Uterus (tissue), 2 donors: ENCODE results near the gene ZNF846.

Experiments
- CTCF ChIP-seq, 4 experiments: fragments of 200-600 bp in 2 of 4; fragments of 450-650 bp in 2 of 4; sonication (generic) in 2 of 4; IDR thresholded peaks; one replicate each; pipeline ENCODE4 v1.5.1; 2016 to 2019; ENCODE audit warnings: antibody characterized with exemption in 4 of 4, mild to moderate bottlenecking in 2 of 4, moderate library complexity in 1 of 4
- POLR2A ChIP-seq, 2 donors: fragments of 450-650 bp; IDR thresholded peaks; one replicate each; pipeline ENCODE4 v1.6.1; 2016; ENCODE audit warnings: antibody characterized with exemption in 2 of 2, mild to moderate bottlenecking in 1 of 2, moderate library complexity in 1 of 2

GRCh38 chr19:9709305-9709704, 59.2 kb downstream of the ZNF846 start:
- TF ChIP-seq CTCF (IDR thresholded peaks at IDR 0.05) (no peak), POLR2A (IDR thresholded peaks at IDR 0.05) (no peak)
